ENCODE data around the gene RAB23. TPM values are rescaled to one million over a fixed set of nuclear protein-coding genes. Genes with fewer than 3 reads are reported as not detected.

RAB23 gene
- total and polyA plus RNA-seq, 8 donors, result 14.0 to 27.3 (median 24.4) TPM

- DNase-seq (peak in 2 of 4 donors; percentile 49 to 73), ATAC-seq (no peak)
- TF ChIP-seq CTCF (IDR thresholded peaks at IDR 0.05), result peak in 1 of 2 donors; percentile 29
- intact Hi-C loops (cut with DNase I), result no loop called here
- Histone ChIP-seq H3K9me3 (no peaks in the 10 kb centered on the region), H3K4me3 (no peak overlapping the region), H3K27me3 (no peaks in the 10 kb centered on the region), H3K27ac (no peak overlapping the region), H3K4me1 (no peaks in the 10 kb centered on the region), H3K36me3 (no peaks in the 10 kb centered on the region)
Observed at GRCh38 chr6:57190140-57190539, 32.0 kb downstream of the RAB23 start.

GRCh38 chr6:57183336-57183735 lies 38.8 kb downstream of the RAB23 start:
- Histone ChIP-seq H3K27me3 (no peaks in the 10 kb centered on the region), H3K27ac (no peak overlapping the region), H3K4me1 (no peaks in the 10 kb centered on the region), H3K9me3 (no peaks in the 10 kb centered on the region), H3K4me3 (no peak overlapping the region), H3K36me3 (peaks cover 0 to 16% of the 10 kb centered on the region in 2 donors)
- ATAC-seq (no peak), DNase-seq (no peak)
- intact Hi-C loops (cut with DNase I), result no loop called here
- no peak for TF ChIP-seq CTCF (IDR thresholded peaks at IDR 0.05)

GRCh38 chr6:57182017-57182432 lies 40.1 kb downstream of the RAB23 start:
- no peak for TF ChIP-seq CTCF (IDR thresholded peaks at IDR 0.05)
- Histone ChIP-seq H3K27ac (peak overlapping the region in 1 of 2 donors; percentile 24), H3K27me3 (no peaks in the 10 kb centered on the region)

GRCh38 chr6:57180596-57180995 lies 41.5 kb downstream of the RAB23 start:
- intact Hi-C loops (cut with DNase I), result no loop called here

More at GRCh38 chr6:57182017-57182432, 40.1 kb downstream of the RAB23 start:
- Histone ChIP-seq H3K9me3 (no peaks in the 10 kb centered on the region), H3K36me3 (peaks cover 0 to 16% of the 10 kb centered on the region in 2 donors), H3K4me3 (no peak overlapping the region), H3K4me1 (no peaks in the 10 kb centered on the region)
- intact Hi-C loops (cut with DNase I), result no loop called here
- DNase-seq (peak in 2 of 4 donors; percentile 94), ATAC-seq (peak; percentile 78)

More at GRCh38 chr6:57180596-57180995, 41.5 kb downstream of the RAB23 start:
- no peaks in the 10 kb centered on the region for H3K9me3 ChIP-seq
- peaks cover 0 to 16% of the 10 kb centered on the region in 2 donors for H3K36me3 ChIP-seq
- no peaks in the 10 kb centered on the region for H3K27me3 ChIP-seq
- no peak for TF ChIP-seq CTCF (IDR thresholded peaks at IDR 0.05)
- H3K4me3 ChIP-seq, result no peak overlapping the region
- DNase-seq (no peak), ATAC-seq (no peak)
- H3K4me1 ChIP-seq, result no peaks in the 10 kb centered on the region
- H3K27ac ChIP-seq, result no peak overlapping the region

All from left lung (tissue), 10 donors.